ENCODE data around the gene LAYN. TPM values are rescaled to one million over a fixed set of nuclear protein-coding genes. Genes with fewer than 3 reads are reported as not detected.

LAYN gene
- total and polyA plus RNA-seq, 2 of the 13 experiments (the other 11 are each of a cell fraction or from before 2014, with no cell fraction given), result 0.17 TPM; not detected in 1

- 89% methylated on average over 1 of the region's 1 CpG for WGBS (ENCODE audit: low lambda C conversion rate)
- in situ Hi-C loops (cut with HindIII; ENCODE audit: extremely low pct_ligation_motif_present, low pct_unique_long_range_greater_than_20kb), result no loop called here
These were observed 55.8 kb downstream of the LAYN start for GRCh38 chr11:111596319-111596718.

More at GRCh38 chr11:111596319-111596718, 55.8 kb downstream of the LAYN start:
- no peaks in the 10 kb centered on the region for H3K9me3 ChIP-seq (ENCODE audit: low read length)
- DNase-seq (ENCODE audit: low spot score) (no peak), FAIRE-seq (no peak), ATAC-seq (no peak)
- H3K27ac ChIP-seq (ENCODE audit: extremely low read length, insufficient read depth, low read length), result no peak overlapping the region
- no peak overlapping the region for H3K9ac ChIP-seq (ENCODE audit: insufficient read depth, low read depth, low read length)
- H4K20me1 ChIP-seq (ENCODE audit: insufficient read depth, low read length), result no peaks in the 10 kb centered on the region
- H3K4me3 ChIP-seq (replicated peaks in 1 of 3; ENCODE audit: insufficient read depth in 1 of 3, low read depth in 2 of 3, low read length in 3 of 3), result no peak overlapping the region
- POLR2A ChIA-PET, result no interaction called here
- H3K79me2 ChIP-seq (ENCODE audit: insufficient read depth, low read length), result no peaks in the 10 kb centered on the region
- no peak for TF ChIP-seq ZNF567 (CRISPR knock-in tag; IDR thresholded peaks at IDR 0.05; ENCODE audit: borderline replicate concordance)
- TF ChIP-seq ZNF775 (CRISPR knock-in tag; IDR thresholded peaks at IDR 0.05; ENCODE audit: borderline replicate concordance), result no peak
- no peak for TF ChIP-seq ZNF530 (CRISPR knock-in tag; IDR thresholded peaks at IDR 0.05; ENCODE audit: low read depth)
- no peak for TF ChIP-seq KLF9 (CRISPR knock-in tag; IDR thresholded peaks at IDR 0.05; ENCODE audit: low read depth)
- TF ChIP-seq ZNF605 (CRISPR knock-in tag; IDR thresholded peaks at IDR 0.05), result no peak
- TF ChIP-seq FOSL2 (CRISPR knock-in tag; IDR thresholded peaks at IDR 0.05), result no peak
- TF ChIP-seq NFIC (IDR thresholded peaks at IDR 0.05; ENCODE audit: low read length), result no peak
- no peak for TF ChIP-seq THAP7 (CRISPR knock-in tag; IDR thresholded peaks at IDR 0.05)
- no peak for TF ChIP-seq ZBED4 (CRISPR knock-in tag; IDR thresholded peaks at IDR 0.05; ENCODE audit: borderline replicate concordance)
- no peak for TF ChIP-seq MEIS1 (CRISPR knock-in tag; IDR thresholded peaks at IDR 0.05; ENCODE audit: borderline replicate concordance)
- no peak for TF ChIP-seq ARNTL (CRISPR knock-in tag; IDR thresholded peaks at IDR 0.05)
- TF ChIP-seq KMT2B (CRISPR knock-in tag; IDR thresholded peaks at IDR 0.05), result no peak
- no peak for TF ChIP-seq FOXA1 (IDR thresholded peaks at IDR 0.05)
- TF ChIP-seq FOXA1 (CRISPR knock-in tag; IDR thresholded peaks at IDR 0.05), result no peak
- TF ChIP-seq UBTF (CRISPR knock-in tag; IDR thresholded peaks at IDR 0.05), result no peak
- BruUV-seq (replicated peaks), result no TSS peak
- no peaks in the 10 kb centered on the region for H3K36me3 ChIP-seq (replicated peaks in 1 of 2; ENCODE audit: control insufficient read depth in 1 of 2, insufficient read depth in 2 of 2, low read length in 2 of 2)
- no peak overlapping the region for H2AFZ ChIP-seq (ENCODE audit: low read length)
- no peak overlapping the region for H3K4me2 ChIP-seq (ENCODE audit: low read depth, low read length)
- H3K27me3 ChIP-seq (ENCODE audit: control insufficient read depth in 1 of 2, insufficient read depth in 2 of 2, low read length in 2 of 2), result no peaks in the 10 kb centered on the region; a peak in 1 of 5 replicates
- intact Hi-C loops (cut with micrococcal nuclease; ENCODE audit: unreplicated experiment), result no loop called here
- CTCF ChIA-PET (ENCODE audit: low intra/inter-chr PET ratio, low total read pairs), result no interaction called here
- H3K4me1 ChIP-seq (ENCODE audit: insufficient read depth, low read length), result peaks cover 39% of the 10 kb centered on the region
